CD14-positive monocyte (primary cell): ENCODE results near the gene BCDIN3D. TPM values are rescaled to one million over a fixed set of nuclear protein-coding genes. Genes with fewer than 3 reads are reported as not detected.
A peak's percentile ranks its signal among the peaks of the same experiment; 100 is the strongest.

Source experiments
- DNase-seq, 3 donors: peaks; one replicate each; pipeline ENCODE4 v3.0.0-alpha.2; 2011 to 2022
- H2AFZ ChIP-seq: 2 replicates; pipeline ENCODE4 v1.6.0; 2012; ENCODE audit warnings: mild to moderate bottlenecking, low read depth, low read length, inconsistent platforms; ENCODE audit not compliant: insufficient read depth, poor library complexity, severe bottlenecking
- H3K27ac ChIP-seq, 2 donors: 1 replicate in 1 of 2; 2 replicates in 1 of 2; pipeline ENCODE4 v1.5.1; 2012 to 2013; ENCODE audit warnings: low read length in 2 of 2, control low read depth in 1 of 2, inconsistent platforms in 1 of 2, low read depth in 1 of 2, mild to moderate bottlenecking in 1 of 2
- H3K27me3 ChIP-seq, 2 donors: one replicate each; pipeline versions ENCODE4 v1.6.0 to v1.6.1; 2011 to 2013; ENCODE audit warnings: low read length in 2 of 2; ENCODE audit not compliant: control insufficient read depth in 2 of 2, insufficient read depth in 2 of 2
- H3K36me3 ChIP-seq, 2 donors: replicated peaks in 1 of 2; 1 replicate in 1 of 2; 2 replicates in 1 of 2; pipeline versions ENCODE4 v1.5.1 to v1.6.1; 2012 to 2013; ENCODE audit warnings: low read length in 2 of 2, control low read depth in 1 of 2, inconsistent platforms in 1 of 2, mild to moderate bottlenecking in 1 of 2; ENCODE audit not compliant: insufficient read depth in 2 of 2, control insufficient read depth in 1 of 2
- H3K4me1 ChIP-seq, 2 donors: 1 replicate in 1 of 2; 2 replicates in 1 of 2; pipeline versions ENCODE4 v1.5.1 to v1.6.1; 2012 to 2013; ENCODE audit warnings: low read length in 2 of 2, control low read depth in 1 of 2, inconsistent platforms in 1 of 2, mild to moderate bottlenecking in 1 of 2, moderate library complexity in 1 of 2; ENCODE audit not compliant: insufficient read depth in 2 of 2, control insufficient read depth in 1 of 2
- H3K4me2 ChIP-seq: replicated peaks from 2 replicates; pipeline ENCODE3; 2012; ENCODE audit warnings: low read length, moderate library complexity, mild to moderate bottlenecking; ENCODE audit not compliant: poor library complexity, severe bottlenecking; ENCODE audit errors: extremely low read depth
- H3K4me3 ChIP-seq, 3 experiments: fragments of 200-600 bp in 1 of 3; sonication (generic) in 1 of 3; replicated peaks in 1 of 3; 1 replicate in 2 of 3; 2 replicates in 1 of 3; pipeline ENCODE4 v1.5.1; 2011 to 2013; ENCODE audit warnings: low read length in 3 of 3, mild to moderate bottlenecking in 3 of 3, control low read depth in 2 of 3, low read depth in 2 of 3, inconsistent platforms in 1 of 3, moderate library complexity in 1 of 3
- H3K79me2 ChIP-seq: 2 replicates; pipeline ENCODE4 v1.6.0; 2012; ENCODE audit warnings: mild to moderate bottlenecking, control low read depth, inconsistent platforms, low read length, moderate library complexity; ENCODE audit not compliant: insufficient read depth
- H3K9ac ChIP-seq: 2 replicates; pipeline ENCODE4 v1.6.0; 2017; ENCODE audit warnings: low read length, mild to moderate bottlenecking; ENCODE audit not compliant: insufficient read depth, poor library complexity, severe bottlenecking
- H3K9me3 ChIP-seq, 2 donors: replicated peaks in 1 of 2; 1 replicate in 1 of 2; 2 replicates in 1 of 2; pipeline versions ENCODE4 v1.5.1 to v1.6.1; 2012 to 2013; ENCODE audit warnings: low read length in 2 of 2, control low read depth in 1 of 2; ENCODE audit not compliant: control insufficient read depth in 1 of 2, insufficient read depth in 1 of 2
- H4K20me1 ChIP-seq: 2 replicates; pipeline ENCODE4 v1.6.0; 2012; ENCODE audit warnings: mild to moderate bottlenecking, low read length, control low read depth, moderate library complexity; ENCODE audit not compliant: insufficient read depth
- H3K27ac Mint-ChIP-seq, 7 donors: one replicate each; pipeline ENCODE4 v1.8.0; 2020; ENCODE audit warnings: mild to moderate bottlenecking in 7 of 7, mixed read lengths in 7 of 7, moderate library complexity in 6 of 7, inconsistent platforms in 2 of 7
- H3K27me3 Mint-ChIP-seq, 3 donors: one replicate each; pipeline ENCODE4 v1.8.0; 2021 to 2022; ENCODE audit warnings: low read depth in 3 of 3, mild to moderate bottlenecking in 3 of 3, mixed read lengths in 3 of 3, moderate library complexity in 3 of 3, inconsistent platforms in 1 of 3
- H3K36me3 Mint-ChIP-seq, 2 donors: one replicate each; pipeline ENCODE4 v1.8.0; 2020; ENCODE audit warnings: mixed read lengths in 2 of 2, inconsistent platforms in 1 of 2, mild to moderate bottlenecking in 1 of 2
- H3K4me1 Mint-ChIP-seq: one replicate; pipeline ENCODE4 v1.8.0; 2020; ENCODE audit warnings: mild to moderate bottlenecking, mixed read lengths
- H3K4me3 Mint-ChIP-seq, 2 donors: one replicate each; pipeline ENCODE4 v1.8.0; 2020; ENCODE audit warnings: mild to moderate bottlenecking in 2 of 2, mixed read lengths in 2 of 2, moderate library complexity in 1 of 2
- H3K9me3 Mint-ChIP-seq, 7 donors: one replicate each; pipeline ENCODE4 v1.8.0; 2020 to 2022; ENCODE audit warnings: mixed read lengths in 7 of 7, mild to moderate bottlenecking in 6 of 7, moderate library complexity in 6 of 7, inconsistent platforms in 2 of 7
- WGBS: methylation state at CpG from one replicate; pipeline ENCODE4 v1.1.5; 2013; ENCODE audit warnings: missing lambda C conversion rate; ENCODE audit not compliant: insufficient coverage; 5-methylcytosine and 5-hydroxymethylcytosine counted together
- intact Hi-C, 2 donors: fragments of 100-400 bp; cut with micrococcal nuclease; formaldehyde crosslinking; loops; one replicate each; pipeline versions ENCODE4 v1.15.0 to v1.15.1; 2023
- polyA plus RNA-seq, 3 donors: library from polyadenylated mRNA; depleted of rRNA in 1 of 3; unstranded in 2 of 3; stranded (reverse) in 1 of 3; fragments of 300-500 nt in 2 of 3; fragments of >200 nt in 1 of 3; fragmentation: Illumina TruSeq in 2 of 3; gene quantifications; 1 replicate in 2 of 3; 2 replicates in 1 of 3; pipeline ENCODE4 v1.2.3, GENCODE V29; 2012 to 2021
- TF ChIP-seq, protein P1 (sequence below): fragments of 200-600 bp; IDR thresholded peaks from one replicate; pipeline ENCODE4 v1.8.0; 2022; ENCODE audit warnings: antibody characterized with exemption, mild to moderate bottlenecking

Gene BCDIN3D
- polyA plus RNA-seq, 3 donors, result 0.71 to 1.2 (median 1.0) TPM

DNA sequence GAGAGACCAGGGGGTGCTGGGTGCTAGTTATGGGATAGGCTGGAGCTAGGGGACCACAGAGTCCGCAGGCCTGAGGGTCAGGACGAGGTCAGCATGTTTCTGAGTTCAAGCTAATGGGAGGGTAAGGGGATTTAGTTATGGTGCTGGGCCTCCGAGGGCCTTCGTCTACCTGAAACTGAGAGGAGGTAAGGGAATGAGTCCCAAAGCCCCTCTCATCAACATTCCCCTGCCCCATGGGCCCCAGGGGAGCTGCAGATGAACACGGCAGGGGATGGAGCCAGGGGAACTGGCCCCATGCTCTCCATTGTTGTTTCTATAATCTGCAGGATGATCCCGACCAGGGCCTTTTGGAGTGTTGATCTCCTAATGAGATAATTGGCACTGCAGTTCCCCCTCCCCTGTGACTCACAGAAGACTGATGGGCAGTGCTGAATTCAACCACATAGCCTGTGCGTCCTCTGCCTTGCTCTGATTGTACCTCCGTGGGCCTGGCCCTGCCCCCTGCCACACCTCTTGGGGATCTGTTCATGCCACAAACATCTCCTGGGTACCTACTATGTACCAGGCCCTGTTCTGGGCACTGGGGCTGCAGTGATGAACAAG, 39.4 kb upstream of the BCDIN3D start:
- Histone ChIP-seq H2AFZ (no peak overlapping the region), H3K27ac (no peak overlapping the region), H3K9ac (no peak overlapping the region), H3K79me2 (no peaks in the 10 kb centered on the region), H3K9me3 (peaks cover 0 to 9% of the 10 kb centered on the region in 2 donors), H4K20me1 (no peaks in the 10 kb centered on the region), H3K4me2 (no peak overlapping the region), H3K4me1 (no peaks in the 10 kb centered on the region), H3K36me3 (no peaks in the 10 kb centered on the region), H3K4me3 (no peak overlapping the region), H3K27me3 (no peaks in the 10 kb centered on the region)
- peaks cover 16 to 25% (median 17%) of the 10 kb centered on the region in 3 donors for H3K27me3 Mint-ChIP-seq
- no peaks in the 10 kb centered on the region for H3K4me1 Mint-ChIP-seq
- no peaks in the 10 kb centered on the region for H3K36me3 Mint-ChIP-seq
- H3K9me3 Mint-ChIP-seq, result peaks cover 0 to 19% (median 7%) of the 10 kb centered on the region in 7 donors
- TF ChIP-seq, protein P1, sequence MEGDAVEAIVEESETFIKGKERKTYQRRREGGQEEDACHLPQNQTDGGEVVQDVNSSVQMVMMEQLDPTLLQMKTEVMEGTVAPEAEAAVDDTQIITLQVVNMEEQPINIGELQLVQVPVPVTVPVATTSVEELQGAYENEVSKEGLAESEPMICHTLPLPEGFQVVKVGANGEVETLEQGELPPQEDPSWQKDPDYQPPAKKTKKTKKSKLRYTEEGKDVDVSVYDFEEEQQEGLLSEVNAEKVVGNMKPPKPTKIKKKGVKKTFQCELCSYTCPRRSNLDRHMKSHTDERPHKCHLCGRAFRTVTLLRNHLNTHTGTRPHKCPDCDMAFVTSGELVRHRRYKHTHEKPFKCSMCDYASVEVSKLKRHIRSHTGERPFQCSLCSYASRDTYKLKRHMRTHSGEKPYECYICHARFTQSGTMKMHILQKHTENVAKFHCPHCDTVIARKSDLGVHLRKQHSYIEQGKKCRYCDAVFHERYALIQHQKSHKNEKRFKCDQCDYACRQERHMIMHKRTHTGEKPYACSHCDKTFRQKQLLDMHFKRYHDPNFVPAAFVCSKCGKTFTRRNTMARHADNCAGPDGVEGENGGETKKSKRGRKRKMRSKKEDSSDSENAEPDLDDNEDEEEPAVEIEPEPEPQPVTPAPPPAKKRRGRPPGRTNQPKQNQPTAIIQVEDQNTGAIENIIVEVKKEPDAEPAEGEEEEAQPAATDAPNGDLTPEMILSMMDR, result no peak
- intact Hi-C loops, result no loop called here
- no peak overlapping the region for H3K4me3 Mint-ChIP-seq
- no peak for DNase-seq
- 79% methylated on average over 2 of the region's 8 CpGs for WGBS
- peak overlapping the region in 1 of 7 donors; percentile 53 for H3K27ac Mint-ChIP-seq

DNA sequence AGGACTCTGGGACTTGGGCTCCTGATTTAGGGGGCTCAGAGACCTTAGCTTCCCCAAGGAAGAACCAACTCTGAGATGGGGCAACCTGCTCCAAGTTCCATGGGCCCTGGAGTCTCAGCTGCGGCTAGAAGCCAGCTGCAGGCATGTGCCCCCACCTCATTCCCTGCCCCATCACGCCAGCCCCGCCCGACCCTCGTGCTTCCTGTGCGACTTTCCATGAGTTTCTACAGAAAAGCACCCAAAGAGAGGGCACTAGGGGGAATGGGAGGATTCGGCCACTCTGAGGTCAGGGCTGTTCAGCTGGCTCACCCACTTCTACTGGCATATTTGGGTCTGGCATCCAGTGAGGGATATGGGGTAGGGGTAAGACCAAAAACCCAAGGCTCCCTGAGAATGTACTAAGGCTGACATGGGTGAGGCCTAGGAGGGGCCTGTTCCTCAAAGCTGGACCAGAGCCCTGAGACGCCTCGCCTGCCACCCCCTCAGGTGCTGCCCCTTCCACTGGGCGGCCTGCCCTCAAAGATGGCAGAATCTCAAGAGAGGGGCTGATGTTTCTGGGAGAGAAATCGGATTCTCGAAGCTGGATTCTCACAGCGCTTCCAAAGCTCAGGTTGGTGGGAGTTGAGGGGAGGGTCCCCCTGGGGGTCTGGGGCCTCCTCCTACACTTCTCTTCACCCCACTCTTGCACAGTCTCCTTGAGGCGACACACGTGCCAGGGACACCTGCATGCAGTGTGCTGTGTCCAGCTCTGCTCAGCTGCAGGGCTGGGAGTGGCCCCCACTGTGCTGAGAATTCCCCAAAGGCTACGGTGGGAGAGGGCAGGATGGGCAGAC, 38.7 kb upstream of the BCDIN3D start:
- Histone ChIP-seq H3K4me3 (no peak overlapping the region), H3K36me3 (no peaks in the 10 kb centered on the region), H3K4me2 (no peak overlapping the region), H3K9ac (no peak overlapping the region), H2AFZ (no peak overlapping the region), H3K4me1 (no peaks in the 10 kb centered on the region), H3K27me3 (no peaks in the 10 kb centered on the region), H3K9me3 (peaks cover 0 to 9% of the 10 kb centered on the region in 2 donors), H3K79me2 (no peaks in the 10 kb centered on the region), H4K20me1 (no peaks in the 10 kb centered on the region), H3K27ac (no peak overlapping the region)
- H3K4me1 Mint-ChIP-seq, result no peaks in the 10 kb centered on the region
- H3K9me3 Mint-ChIP-seq, result peaks cover 0 to 19% (median 7%) of the 10 kb centered on the region in 7 donors
- peaks cover 13 to 23% (median 17%) of the 10 kb centered on the region in 3 donors for H3K27me3 Mint-ChIP-seq
- no peak overlapping the region for H3K4me3 Mint-ChIP-seq
- WGBS, result 98% methylated on average over 6 of the region's 16 CpGs
- intact Hi-C loops, result no loop called here
- TF ChIP-seq, protein P1, result no peak
- no peak for DNase-seq
- H3K36me3 Mint-ChIP-seq, result no peaks in the 10 kb centered on the region
- peak overlapping the region in 1 of 7 donors; percentile 53 for H3K27ac Mint-ChIP-seq
